HG02763 (cell line): ENCODE results near the gene ARMH4.
A peak's percentile ranks its signal among the peaks of the same experiment; 100 is the strongest.
"Not testable (repeated sequence)": the region's sequence is repeated elsewhere in the genome, so short reads cannot be mapped to it uniquely, and the experiment has no call there.

Experiments used
- ATAC-seq: cut with Tn5 transposase; IDR thresholded peaks from one replicate; pipeline ENCODE4 v1.9.1; 2021; ENCODE audit warnings: mild to moderate bottlenecking, moderate library complexity; ENCODE audit not compliant: unreplicated experiment

ARMH4 gene

DNA sequence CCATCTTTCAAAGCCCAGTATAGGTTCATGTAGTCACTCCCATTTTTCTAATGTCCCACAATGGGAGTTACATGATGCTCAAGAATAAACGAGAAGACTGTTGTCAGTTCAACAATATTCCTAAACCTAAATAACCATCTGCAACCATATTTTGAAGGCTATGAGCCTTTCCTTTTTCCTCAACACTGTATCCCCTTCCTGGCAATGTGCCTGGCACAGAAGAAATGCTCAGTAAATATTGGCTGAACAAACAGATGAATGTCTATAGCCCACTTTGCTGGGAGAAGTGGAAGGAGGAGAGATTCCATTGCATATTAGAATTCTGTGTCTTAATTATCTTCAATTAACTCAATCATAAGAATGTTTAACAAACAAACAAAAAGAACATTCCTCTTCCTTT lies 6.1 kb downstream of the ARMH4 start:
- no peak for ATAC-seq

DNA sequence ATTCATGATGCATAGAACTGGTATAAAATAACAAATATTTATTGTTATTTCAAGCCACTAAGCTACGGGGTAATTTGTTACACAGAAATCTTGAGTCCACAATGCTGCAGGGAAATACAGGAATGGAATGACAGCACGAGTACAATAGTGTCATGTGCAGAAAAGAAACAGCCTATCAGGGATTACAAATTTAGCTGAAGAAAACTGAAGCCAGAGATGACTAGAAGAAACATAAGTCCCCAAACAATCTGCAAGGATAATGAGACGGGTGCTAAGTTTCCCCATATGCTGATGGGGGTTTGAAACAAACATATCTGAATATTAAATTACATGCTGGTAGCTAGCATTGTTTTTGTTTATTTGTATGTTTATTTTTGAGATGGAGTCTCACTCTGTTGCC lies 8.9 kb downstream of the ARMH4 start:
- no peak for ATAC-seq

DNA sequence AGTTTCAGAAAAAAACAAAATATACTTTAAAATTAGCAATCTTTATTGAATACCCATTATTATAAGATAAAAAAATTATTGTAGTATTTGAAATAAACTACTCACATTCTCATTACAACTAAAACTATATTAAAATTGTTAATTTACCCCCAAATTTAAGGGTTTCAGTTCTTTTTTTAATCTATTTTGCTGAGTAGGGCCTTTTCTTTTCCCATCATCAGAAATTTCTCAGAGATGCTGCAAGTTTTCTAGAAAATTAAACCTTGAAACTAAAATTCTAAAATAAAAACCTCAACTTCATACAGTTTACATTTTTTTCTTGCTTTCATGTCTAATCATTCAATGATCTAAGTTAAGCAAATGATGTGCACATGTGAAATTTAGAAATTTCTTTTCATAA lies 10.1 kb downstream of the ARMH4 start:
- ATAC-seq, result no peak

GRCh38 chr14:58138714-58139482 lies 13.1 kb downstream of the ARMH4 start:
- no peak for ATAC-seq

DNA sequence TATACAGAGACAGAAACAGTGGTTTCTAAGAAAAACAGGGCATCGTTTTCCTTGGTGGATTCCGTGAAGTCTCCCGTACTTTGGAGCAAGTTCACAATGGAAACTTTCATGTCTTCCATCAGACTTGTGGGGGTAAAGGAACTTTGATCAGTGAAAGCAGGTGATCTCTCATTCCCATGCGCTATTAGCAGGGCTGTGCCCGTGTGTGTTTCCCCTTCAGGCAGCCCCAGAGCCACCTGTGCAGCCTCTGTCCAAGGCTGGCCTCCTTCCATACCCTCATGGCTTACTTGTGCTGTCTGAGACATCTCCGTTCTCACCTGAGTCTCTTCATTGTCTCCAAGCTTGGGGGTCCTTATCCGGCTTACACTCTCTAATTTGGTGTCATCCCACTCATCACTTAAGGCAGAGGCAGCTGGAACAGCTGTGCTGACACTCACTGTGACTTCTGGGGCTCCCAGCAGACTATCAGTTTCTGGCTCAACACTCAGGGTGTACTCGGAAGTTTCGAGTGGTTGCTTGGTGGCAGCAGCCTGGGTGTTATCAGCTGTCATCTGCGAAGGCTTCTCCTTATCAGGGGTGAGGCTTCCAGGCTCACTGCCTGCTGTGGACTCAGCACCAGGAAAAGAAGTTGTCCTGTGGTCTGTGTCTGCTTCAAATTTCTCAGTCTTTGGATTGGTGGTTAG lies 13.8 kb downstream of the ARMH4 start:
- peak; percentile 56 for ATAC-seq

DNA sequence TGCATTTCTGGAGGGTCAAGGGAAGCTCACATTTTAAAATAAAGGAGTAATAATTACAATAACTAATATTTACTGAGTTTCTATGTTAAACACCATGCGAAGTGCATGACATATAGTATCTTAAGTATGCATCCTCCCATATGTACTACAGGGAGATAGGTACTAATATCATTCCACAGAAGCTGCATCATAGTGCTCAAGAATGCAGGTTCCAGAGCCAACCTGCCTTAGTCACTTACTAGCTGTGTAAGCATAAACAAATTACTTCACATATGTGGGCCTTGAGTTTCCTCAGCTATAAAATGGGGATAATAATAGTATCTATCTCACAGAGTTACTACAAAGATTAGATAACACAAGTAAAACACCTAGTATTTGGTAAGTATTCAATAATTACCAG lies 18.3 kb downstream of the ARMH4 start:
- ATAC-seq, result no peak

- no peak for ATAC-seq
Measured at GRCh38 chr14:58131386-58131785, 20.6 kb downstream of the ARMH4 start.

DNA sequence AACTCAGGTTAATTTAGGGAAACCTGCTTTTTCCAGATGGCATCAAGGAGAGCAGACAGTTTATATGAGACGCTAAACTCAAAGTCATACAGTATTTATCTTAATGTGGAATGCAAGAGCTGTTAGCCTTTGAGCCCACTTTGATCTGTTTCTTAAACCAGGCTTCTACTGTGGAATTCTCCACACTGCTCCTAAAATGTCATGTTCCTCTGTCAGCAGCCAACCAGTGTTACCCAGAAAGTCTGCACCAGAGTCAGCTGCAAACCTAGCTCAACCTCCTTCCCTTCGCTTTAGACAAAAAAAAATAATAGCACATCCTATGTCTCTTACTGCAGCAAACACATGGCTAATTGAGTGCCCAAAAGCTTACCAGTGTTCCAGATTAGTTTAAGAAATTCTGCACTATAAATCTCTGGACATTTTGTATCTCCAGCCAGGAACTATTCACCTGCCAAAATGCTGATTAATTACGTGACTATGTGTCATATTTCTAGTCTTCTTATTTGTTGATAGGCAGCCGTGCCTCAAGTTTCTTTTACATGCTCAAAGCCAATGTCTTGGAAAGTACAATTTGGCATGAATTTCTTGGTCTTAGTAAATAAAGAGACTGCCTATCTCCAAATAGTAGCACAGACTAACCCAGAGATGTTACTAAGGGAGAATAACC lies 21.8 kb downstream of the ARMH4 start:
- ATAC-seq, result no peak

DNA sequence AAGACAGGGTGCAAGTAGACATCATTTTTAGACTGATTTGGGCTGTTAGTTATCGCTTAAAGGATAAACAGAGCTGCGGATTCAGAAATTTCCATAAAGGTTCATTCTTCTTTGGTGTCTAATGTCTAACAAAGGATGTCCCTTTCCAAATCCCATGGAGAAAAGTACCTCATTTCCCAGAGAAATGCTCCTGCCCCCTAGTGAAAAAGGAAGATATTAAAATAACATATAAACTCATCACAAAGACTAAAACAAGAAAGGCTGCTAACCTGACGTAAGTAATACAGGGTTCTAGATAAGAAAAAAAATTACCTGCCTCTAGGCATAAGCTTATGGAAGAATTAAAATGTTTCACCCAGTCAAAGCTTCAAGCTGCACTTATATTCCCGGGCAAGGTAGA lies 22.8 kb downstream of the ARMH4 start:
- ATAC-seq, result no peak

DNA sequence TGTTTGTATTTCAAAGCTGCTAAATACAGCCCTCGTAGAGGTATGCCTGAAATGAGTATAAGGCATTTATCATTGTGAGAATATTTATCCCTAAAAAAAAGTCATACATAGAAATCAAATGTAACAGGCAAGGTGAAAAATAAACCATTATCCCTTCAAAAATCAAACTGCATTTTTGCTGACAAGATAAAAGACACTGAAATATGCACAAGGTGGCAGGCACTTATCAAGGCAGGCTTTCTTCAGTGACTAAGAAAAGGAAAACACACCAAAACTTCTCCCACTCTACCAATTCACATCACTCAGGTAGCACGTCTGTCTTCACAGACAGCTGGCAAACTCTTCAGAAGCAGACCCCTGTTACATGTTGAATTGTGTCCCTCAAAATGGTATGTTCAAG lies 23.6 kb downstream of the ARMH4 start:
- ATAC-seq, result no peak

DNA sequence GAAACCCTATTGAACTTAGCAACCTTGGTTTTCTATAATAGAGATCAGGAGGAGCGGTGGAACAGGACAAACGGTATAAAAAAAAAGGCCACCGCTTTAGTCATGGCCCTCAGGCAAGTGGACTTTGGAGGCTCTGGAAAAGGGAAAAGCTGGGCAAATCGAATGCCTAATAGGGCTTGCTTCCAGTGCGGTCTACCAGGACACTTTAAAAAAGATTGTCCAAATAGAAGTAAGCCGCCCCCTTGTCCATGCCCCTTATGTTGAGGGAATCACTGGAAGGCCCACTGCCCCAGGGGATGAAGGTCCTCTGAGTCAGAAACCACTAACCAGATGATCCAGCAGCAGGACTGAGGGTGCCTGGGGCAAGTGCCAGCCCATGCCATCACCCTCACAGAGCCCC lies 29.5 kb downstream of the ARMH4 start:
- ATAC-seq, result not testable (repeated sequence)

DNA sequence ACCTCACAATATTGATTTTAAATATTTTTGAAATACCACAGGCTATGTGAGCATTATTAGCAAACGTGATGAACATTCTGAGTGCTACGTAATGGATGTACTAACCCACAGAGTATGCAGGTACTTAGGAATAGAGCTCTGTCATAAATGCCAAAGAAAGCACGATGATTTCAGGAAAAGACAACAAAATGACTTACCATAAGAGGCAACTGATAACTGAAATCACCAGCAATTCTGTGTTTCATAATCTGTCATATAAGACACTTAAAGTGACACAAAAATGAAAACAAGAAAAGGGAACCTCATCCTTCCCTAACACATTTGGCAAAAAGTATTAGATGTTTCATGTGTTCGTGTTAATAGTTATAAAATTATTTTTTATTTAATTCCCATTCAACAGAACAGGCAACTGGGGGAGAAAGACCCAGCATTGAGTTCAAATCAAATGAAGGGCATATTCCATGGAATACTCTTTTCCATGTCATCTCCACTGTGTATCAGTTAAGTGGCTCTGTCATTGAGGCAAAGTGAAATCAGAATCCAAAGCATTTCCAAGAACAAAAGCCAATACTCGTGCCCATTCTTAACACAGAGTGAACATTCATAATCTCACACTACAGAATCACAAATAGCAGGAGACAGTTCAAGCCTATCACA lies 30.4 kb downstream of the ARMH4 start:
- ATAC-seq, result no peak

GRCh38 chr14:58119381-58119780 lies 32.6 kb downstream of the ARMH4 start:
- no peak for ATAC-seq

DNA sequence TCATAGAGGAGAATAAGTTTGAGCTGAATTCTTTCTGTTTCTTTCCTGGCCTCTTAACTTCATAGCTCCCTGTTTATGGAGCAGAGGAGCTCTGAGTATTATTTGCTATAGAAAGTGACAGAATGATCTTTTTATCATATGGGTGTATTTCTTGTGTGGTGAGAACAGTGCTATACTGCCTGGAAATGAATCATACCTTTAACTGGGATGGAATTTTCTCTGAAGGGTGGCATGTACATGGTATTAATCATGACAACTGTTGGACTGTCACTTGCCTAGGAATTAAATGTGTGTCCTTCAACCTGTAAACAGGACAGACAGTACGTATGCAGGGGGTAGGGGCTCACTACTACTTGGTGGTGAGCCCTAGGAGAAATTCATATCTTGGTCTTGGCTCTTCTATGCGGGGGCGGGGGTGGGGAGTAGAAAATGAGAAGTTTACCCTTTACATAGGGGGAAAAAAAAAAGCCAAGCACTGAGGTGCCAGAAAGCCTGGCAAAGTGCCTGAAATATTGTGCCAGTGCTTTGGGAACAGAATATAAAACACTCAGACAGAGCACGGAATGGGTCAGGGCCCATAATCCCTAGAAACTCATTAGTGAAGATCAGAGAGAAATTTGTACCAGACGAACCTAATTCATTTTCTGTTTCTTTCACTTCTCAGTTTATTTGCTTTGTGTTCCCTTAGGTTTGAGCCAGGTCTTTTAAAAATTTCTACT lies 33.8 kb downstream of the ARMH4 start:
- no peak for ATAC-seq

DNA sequence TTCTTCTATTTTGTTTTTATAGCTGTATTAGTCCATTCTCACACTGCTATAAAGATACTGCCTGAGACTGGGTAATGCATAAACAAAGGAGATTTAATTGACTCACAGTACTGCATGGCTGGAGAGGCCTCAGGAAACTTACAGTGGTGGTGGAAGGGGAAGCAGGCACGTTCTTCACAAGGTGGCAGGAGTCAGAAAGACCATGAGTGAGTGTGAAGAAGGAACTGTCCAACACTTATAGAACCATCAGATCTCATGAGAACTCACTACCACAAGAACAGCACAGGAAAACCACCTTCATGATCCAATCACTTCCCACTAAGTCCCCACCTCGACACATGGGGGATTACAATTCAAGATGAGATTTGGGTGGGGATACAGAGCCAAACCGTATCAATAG lies 42.3 kb downstream of the ARMH4 start:
- no peak for ATAC-seq

DNA sequence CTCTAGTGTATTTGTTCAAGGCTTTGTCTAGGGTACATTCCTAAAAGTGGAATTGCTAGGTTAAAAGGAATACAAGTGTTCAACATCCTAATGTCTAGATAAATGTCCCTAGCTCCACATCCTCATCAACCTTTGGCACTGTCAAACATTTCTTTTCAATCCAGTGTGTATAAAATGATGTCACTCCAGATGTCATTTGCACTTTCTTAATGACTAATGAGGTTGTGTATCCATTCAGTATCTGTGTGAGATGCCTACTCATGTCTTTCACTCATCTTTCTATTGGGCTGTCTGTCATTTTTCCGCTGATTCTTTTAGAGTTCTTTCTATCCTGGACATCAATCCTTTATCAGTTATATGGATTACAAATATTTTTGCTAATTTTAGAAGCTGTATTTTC lies 43.3 kb downstream of the ARMH4 start:
- no peak for ATAC-seq

- ATAC-seq, result no peak
Measured at GRCh38 chr14:58107947-58108552, 44.0 kb downstream of the ARMH4 start.

- no peak for ATAC-seq
Measured at GRCh38 chr14:58107041-58107440, 45.0 kb downstream of the ARMH4 start.

- ATAC-seq, result no peak
Measured at GRCh38 chr14:58106446-58106845, 45.6 kb downstream of the ARMH4 start.

GRCh38 chr14:58104808-58105207 lies 47.2 kb downstream of the ARMH4 start:
- ATAC-seq, result no peak
